Mucosa of stomach (tissue), 1 donor: ENCODE measurements around the gene CHRNA4.

ENCODE experiments used
- H3K27me3 ChIP-seq: one replicate; pipeline ENCODE4 v1.7.0; 2013; ENCODE audit warnings: mild to moderate bottlenecking, low read length; ENCODE audit not compliant: control insufficient read depth, insufficient read depth
- H3K36me3 ChIP-seq: one replicate; pipeline ENCODE4 v1.7.0; 2013; ENCODE audit warnings: low read length; ENCODE audit not compliant: control insufficient read depth, insufficient read depth
- H3K4me1 ChIP-seq: one replicate; pipeline ENCODE4 v1.7.0; 2013; ENCODE audit warnings: mild to moderate bottlenecking, low read length; ENCODE audit not compliant: control insufficient read depth, insufficient read depth
- H3K4me3 ChIP-seq: one replicate; pipeline ENCODE4 v1.7.0; 2013; ENCODE audit warnings: low read length
- H3K9ac ChIP-seq: one replicate; pipeline ENCODE4 v1.7.0; 2013; ENCODE audit warnings: mild to moderate bottlenecking, low read length, moderate library complexity
- H3K9me3 ChIP-seq: one replicate; pipeline ENCODE4 v1.7.0; 2013; ENCODE audit warnings: mild to moderate bottlenecking, low read length, moderate library complexity; ENCODE audit not compliant: control insufficient read depth
- donor health status: Pancreatic carcinoma.

Gene CHRNA4

GRCh38 chr20:63402860-63403220 lies 41.7 kb upstream of the CHRNA4 start:
- no peaks in the 10 kb centered on the region for H3K4me1 ChIP-seq
- H3K4me3 ChIP-seq: no peak overlapping the region
- no peaks in the 10 kb centered on the region for H3K27me3 ChIP-seq
- H3K9me3 ChIP-seq: no peaks in the 10 kb centered on the region
- H3K36me3 ChIP-seq: no peaks in the 10 kb centered on the region
- no peak overlapping the region for H3K9ac ChIP-seq

- Histone ChIP-seq H3K9ac (no peak overlapping the region), H3K27me3 (no peaks in the 10 kb centered on the region), H3K36me3 (no peaks in the 10 kb centered on the region), H3K4me1 (no peaks in the 10 kb centered on the region), H3K9me3 (no peaks in the 10 kb centered on the region), H3K4me3 (no peak overlapping the region)
These were observed 41.2 kb upstream of the CHRNA4 start for GRCh38 chr20:63402181-63402859.

GRCh38 chr20:63401384-63402110 lies 40.4 kb upstream of the CHRNA4 start:
- no peaks in the 10 kb centered on the region for H3K9me3 ChIP-seq
- no peaks in the 10 kb centered on the region for H3K4me1 ChIP-seq
- H3K27me3 ChIP-seq: no peaks in the 10 kb centered on the region
- no peaks in the 10 kb centered on the region for H3K36me3 ChIP-seq
- H3K4me3 ChIP-seq: no peak overlapping the region
- H3K9ac ChIP-seq: no peak overlapping the region

GRCh38 chr20:63400486-63401210 lies 39.5 kb upstream of the CHRNA4 start:
- Histone ChIP-seq H3K27me3 (no peaks in the 10 kb centered on the region), H3K4me1 (no peaks in the 10 kb centered on the region), H3K9me3 (no peaks in the 10 kb centered on the region), H3K4me3 (no peak overlapping the region), H3K36me3 (no peaks in the 10 kb centered on the region), H3K9ac (no peak overlapping the region)

- H3K4me1 ChIP-seq: no peaks in the 10 kb centered on the region
- H3K9ac ChIP-seq: no peak overlapping the region
- H3K36me3 ChIP-seq: no peaks in the 10 kb centered on the region
- no peak overlapping the region for H3K4me3 ChIP-seq
- H3K27me3 ChIP-seq: no peaks in the 10 kb centered on the region
- H3K9me3 ChIP-seq: no peaks in the 10 kb centered on the region
These were observed 38.6 kb upstream of the CHRNA4 start for GRCh38 chr20:63399596-63400375.

GRCh38 chr20:63398744-63399514 lies 37.8 kb upstream of the CHRNA4 start:
- H3K27me3 ChIP-seq: no peaks in the 10 kb centered on the region
- no peaks in the 10 kb centered on the region for H3K36me3 ChIP-seq

GRCh38 chr20:63397946-63398450 lies 36.8 kb upstream of the CHRNA4 start:
- H3K4me3 ChIP-seq: no peak overlapping the region
- H3K27me3 ChIP-seq: no peaks in the 10 kb centered on the region
- H3K9ac ChIP-seq: no peak overlapping the region
- no peaks in the 10 kb centered on the region for H3K36me3 ChIP-seq
- no peaks in the 10 kb centered on the region for H3K9me3 ChIP-seq
- H3K4me1 ChIP-seq: no peaks in the 10 kb centered on the region

More at GRCh38 chr20:63398744-63399514, 37.8 kb upstream of the CHRNA4 start:
- no peaks in the 10 kb centered on the region for H3K9me3 ChIP-seq
- H3K4me1 ChIP-seq: no peaks in the 10 kb centered on the region
- H3K9ac ChIP-seq: no peak overlapping the region
- H3K4me3 ChIP-seq: no peak overlapping the region

- no peaks in the 10 kb centered on the region for H3K4me1 ChIP-seq
- H3K36me3 ChIP-seq: no peaks in the 10 kb centered on the region
- no peaks in the 10 kb centered on the region for H3K9me3 ChIP-seq
- no peaks in the 10 kb centered on the region for H3K27me3 ChIP-seq
- no peak overlapping the region for H3K4me3 ChIP-seq
- no peak overlapping the region for H3K9ac ChIP-seq
These were observed 36.1 kb upstream of the CHRNA4 start for GRCh38 chr20:63397155-63397843.

GRCh38 chr20:63396300-63396699 lies 35.2 kb upstream of the CHRNA4 start:
- no peaks in the 10 kb centered on the region for H3K9me3 ChIP-seq
- no peaks in the 10 kb centered on the region for H3K4me1 ChIP-seq
- no peak overlapping the region for H3K9ac ChIP-seq
- H3K27me3 ChIP-seq: peaks cover 4% of the 10 kb centered on the region
- no peak overlapping the region for H3K4me3 ChIP-seq
- H3K36me3 ChIP-seq: no peaks in the 10 kb centered on the region

GRCh38 chr20:63395723-63396122 lies 34.6 kb upstream of the CHRNA4 start:
- H3K4me3 ChIP-seq: no peak overlapping the region
- no peak overlapping the region for H3K9ac ChIP-seq
- peaks cover 4% of the 10 kb centered on the region for H3K27me3 ChIP-seq
- H3K36me3 ChIP-seq: no peaks in the 10 kb centered on the region
- no peaks in the 10 kb centered on the region for H3K9me3 ChIP-seq
- H3K4me1 ChIP-seq: no peaks in the 10 kb centered on the region
